Measurements from ENCODE around the gene CLIC4.

- no peak for TF ChIP-seq CTCF (conservative IDR thresholded peaks at IDR 0.05)
- TF ChIP-seq EZH2 (IDR thresholded peaks at IDR 0.05; ENCODE audit: low read depth), result no peak
These were observed 35.3 kb upstream of the CLIC4 start for GRCh38 chr1:24709791-24710441.
